GM12892 (cell line): ENCODE results near the gene KCNK4.

Experiments used
- POLR2A ChIP-seq: IDR thresholded peaks from 2 replicates; pipeline ENCODE4 v1.6.1; 2011; ENCODE audit warnings: low read depth, low read length, control low read depth
- POLR2AphosphoS5 ChIP-seq: IDR thresholded peaks from 2 replicates; pipeline ENCODE4 v1.6.1; 2011; ENCODE audit warnings: low read depth, low read length, control low read depth
- TAF1 ChIP-seq: IDR thresholded peaks from 2 replicates; pipeline ENCODE4 v1.6.1; 2011; ENCODE audit warnings: low read depth, mild to moderate bottlenecking, control low read depth, low read length, borderline replicate concordance

DNA sequence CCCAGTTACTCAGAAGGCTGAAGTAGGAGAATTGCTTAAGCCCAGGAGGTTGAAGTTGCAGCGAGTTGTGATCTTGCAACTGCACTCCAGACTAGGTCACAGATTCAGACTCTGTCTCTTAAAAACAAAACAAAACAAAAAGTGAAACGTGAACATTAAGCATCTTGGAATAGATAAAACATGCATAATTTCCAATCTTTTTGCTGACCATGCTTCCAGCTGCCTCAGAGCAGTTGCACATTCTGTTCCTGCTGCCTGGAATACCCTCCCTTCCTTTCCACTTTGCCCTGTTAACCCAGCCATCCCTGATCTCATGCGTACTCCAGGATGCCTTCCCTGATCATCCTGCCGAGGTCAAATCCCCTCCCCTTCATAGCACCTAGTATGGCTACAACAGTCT lies 48.2 kb downstream of the KCNK4 start:
- TF ChIP-seq POLR2A: no peak
- no peak for TF ChIP-seq POLR2AphosphoS5
- TF ChIP-seq TAF1: no peak
